ENCODE data around the gene TRMT6.

TRMT6 gene

DNA sequence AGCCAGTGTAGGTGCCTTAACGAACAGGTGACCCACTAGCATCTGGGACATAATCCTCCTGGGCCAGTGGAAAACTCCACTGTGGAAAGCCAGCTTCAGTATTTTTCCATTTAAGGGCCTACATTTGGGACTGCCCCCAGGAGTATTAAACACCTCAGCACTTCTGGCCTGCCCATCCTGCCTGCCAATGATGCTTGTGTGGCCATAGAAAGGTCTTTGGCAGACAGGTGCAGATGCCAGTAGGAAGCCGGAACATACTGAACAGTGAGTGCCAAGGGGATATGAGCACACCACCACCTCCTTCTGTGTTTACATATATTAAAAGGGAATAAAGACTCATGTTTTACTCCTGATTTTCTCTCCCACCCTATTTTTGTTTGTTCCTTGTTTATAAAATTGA, 20.0 kb upstream of the TRMT6 start:
- Histone ChIP-seq H3K9me2 (replicated peaks; ENCODE audit: control insufficient read depth, low read length) (no peaks in the 10 kb centered on the region), H3K27ac (ENCODE audit: low read depth, low read length) (no peak overlapping the region), H3K9me3 (ENCODE audit: control insufficient read depth, insufficient read depth, low read length) (no peaks in the 10 kb centered on the region), H3K27me3 (ENCODE audit: control insufficient read depth, low read length) (no peaks in the 10 kb centered on the region), H3K36me3 (ENCODE audit: control insufficient read depth, low read length) (peaks cover 97% of the 10 kb centered on the region), H3K4me3 (ENCODE audit: low read length) (no peak overlapping the region), H3F3A (ENCODE audit: control insufficient read depth, insufficient read depth) (no peaks in the 10 kb centered on the region), H3K79me2 (ENCODE audit: control insufficient read depth, low read length) (peaks cover 4% of the 10 kb centered on the region; the same call in 1 of the 2 replicates), H3K4me2 (ENCODE audit: low read length) (no peak overlapping the region), H4K20me1 (ENCODE audit: control insufficient read depth, insufficient read depth, low read depth, low read length) (no peaks in the 10 kb centered on the region), H3K4me1 (ENCODE audit: control insufficient read depth, low read length) (no peaks in the 10 kb centered on the region)
- TF ChIP-seq EZH2phosphoT487 (IDR thresholded peaks at IDR 0.05; ENCODE audit: borderline replicate concordance, low read length) = no peak
- no peak for TF ChIP-seq CTCF (IDR thresholded peaks at IDR 0.05; ENCODE audit: low read depth, low read length, poor library complexity, severe bottlenecking)

GRCh38 chr20:5969940-5970339, 19.6 kb upstream of the TRMT6 start:
- Histone ChIP-seq H3K27me3 (ENCODE audit: control insufficient read depth, low read length) (no peaks in the 10 kb centered on the region), H3K9me2 (replicated peaks; ENCODE audit: control insufficient read depth, low read length) (no peaks in the 10 kb centered on the region), H3K4me1 (ENCODE audit: control insufficient read depth, low read length) (no peaks in the 10 kb centered on the region), H3K79me2 (ENCODE audit: control insufficient read depth, low read length) (peaks cover 4% of the 10 kb centered on the region; the same call in 1 of the 2 replicates), H3K9me3 (ENCODE audit: control insufficient read depth, insufficient read depth, low read length) (no peaks in the 10 kb centered on the region), H3F3A (ENCODE audit: control insufficient read depth, insufficient read depth) (no peaks in the 10 kb centered on the region), H4K20me1 (ENCODE audit: control insufficient read depth, insufficient read depth, low read depth, low read length) (no peaks in the 10 kb centered on the region), H3K4me3 (ENCODE audit: low read length) (no peak overlapping the region), H3K4me2 (ENCODE audit: low read length) (no peak overlapping the region), H3K27ac (ENCODE audit: low read depth, low read length) (no peak overlapping the region), H3K36me3 (ENCODE audit: control insufficient read depth, low read length) (peaks cover 98% of the 10 kb centered on the region)
- no peak for TF ChIP-seq EZH2phosphoT487 (IDR thresholded peaks at IDR 0.05; ENCODE audit: borderline replicate concordance, low read length)

DNA sequence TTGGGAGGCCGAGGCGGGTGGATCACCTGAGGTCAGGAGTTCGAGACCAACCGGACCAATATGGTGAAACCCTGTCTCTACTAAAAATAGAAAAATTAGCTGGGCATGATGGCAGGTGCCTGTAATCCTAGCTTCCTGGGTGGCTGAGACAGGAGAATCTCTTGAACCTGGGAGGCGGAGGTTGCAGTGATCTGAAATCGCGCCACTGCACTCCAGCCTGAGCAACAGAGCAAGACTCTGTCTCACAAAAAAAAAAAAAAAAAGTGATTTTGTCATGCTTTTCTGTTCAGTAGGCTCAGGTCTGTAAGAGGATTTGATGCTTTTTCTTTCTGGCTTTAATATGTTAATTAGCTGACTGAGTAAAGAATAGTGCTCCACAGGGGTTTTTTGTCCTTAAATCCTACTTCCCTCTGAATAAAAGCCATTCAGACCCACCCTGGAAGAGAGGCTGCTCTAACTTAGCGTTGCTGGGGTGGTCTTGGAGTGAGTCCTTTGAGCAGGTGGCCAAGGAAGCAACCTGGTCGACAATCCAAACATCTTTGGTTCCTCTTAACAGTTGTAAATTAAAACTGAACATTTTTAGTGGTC, 19.1 kb upstream of the TRMT6 start:
- H3K9me2 ChIP-seq (replicated peaks; ENCODE audit: control insufficient read depth, low read length) = no peaks in the 10 kb centered on the region
- no peaks in the 10 kb centered on the region for H4K20me1 ChIP-seq (ENCODE audit: control insufficient read depth, insufficient read depth, low read depth, low read length)
- no peaks in the 10 kb centered on the region for H3F3A ChIP-seq (ENCODE audit: control insufficient read depth, insufficient read depth)
- no peaks in the 10 kb centered on the region for H3K4me1 ChIP-seq (ENCODE audit: control insufficient read depth, low read length)
- TF ChIP-seq EZH2phosphoT487 (IDR thresholded peaks at IDR 0.05; ENCODE audit: borderline replicate concordance, low read length) = no peak
- H3K9me3 ChIP-seq (ENCODE audit: control insufficient read depth, insufficient read depth, low read length) = no peaks in the 10 kb centered on the region
- no peaks in the 10 kb centered on the region for H3K27me3 ChIP-seq (ENCODE audit: control insufficient read depth, low read length)
- no peak overlapping the region for H3K4me3 ChIP-seq (ENCODE audit: low read length)
- peaks cover 98% of the 10 kb centered on the region for H3K36me3 ChIP-seq (ENCODE audit: control insufficient read depth, low read length)
- no peak overlapping the region for H3K4me2 ChIP-seq (ENCODE audit: low read length)
- peaks cover 4% of the 10 kb centered on the region; the same call in 1 of the 2 replicates for H3K79me2 ChIP-seq (ENCODE audit: control insufficient read depth, low read length)
- no peak overlapping the region for H3K27ac ChIP-seq (ENCODE audit: low read depth, low read length)

DNA sequence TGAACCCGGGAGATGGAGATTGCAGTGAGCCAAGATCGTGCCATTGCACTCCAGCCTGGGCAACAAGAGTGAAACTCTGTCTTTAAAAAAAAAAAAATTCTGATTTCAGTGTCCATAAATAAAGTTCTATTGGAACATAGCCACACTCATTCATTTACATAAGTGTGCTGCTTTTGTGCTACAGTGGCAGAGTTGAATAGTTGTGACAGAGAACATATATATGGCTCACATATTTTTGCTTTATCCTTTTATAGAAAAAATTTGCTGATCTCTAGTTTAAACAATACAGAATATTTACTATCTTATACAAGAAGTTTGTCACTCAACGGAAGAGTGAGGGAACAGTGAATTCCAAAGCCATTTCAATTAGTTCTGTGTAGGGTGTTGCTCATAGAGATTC, 18.1 kb upstream of the TRMT6 start:
- Histone ChIP-seq H3K27ac (ENCODE audit: low read depth, low read length) (no peak overlapping the region), H3K4me2 (ENCODE audit: low read length) (no peak overlapping the region), H3K36me3 (ENCODE audit: control insufficient read depth, low read length) (peaks cover 97% of the 10 kb centered on the region), H3K9me2 (replicated peaks; ENCODE audit: control insufficient read depth, low read length) (no peaks in the 10 kb centered on the region), H3K79me2 (ENCODE audit: control insufficient read depth, low read length) (peaks cover 4% of the 10 kb centered on the region; the same call in 1 of the 2 replicates), H3F3A (ENCODE audit: control insufficient read depth, insufficient read depth) (no peaks in the 10 kb centered on the region), H3K4me3 (ENCODE audit: low read length) (no peak overlapping the region), H3K4me1 (ENCODE audit: control insufficient read depth, low read length) (no peaks in the 10 kb centered on the region), H3K27me3 (ENCODE audit: control insufficient read depth, low read length) (no peaks in the 10 kb centered on the region), H4K20me1 (ENCODE audit: control insufficient read depth, insufficient read depth, low read depth, low read length) (no peaks in the 10 kb centered on the region), H3K9me3 (ENCODE audit: control insufficient read depth, insufficient read depth, low read length) (no peaks in the 10 kb centered on the region)
- TF ChIP-seq CTCF (IDR thresholded peaks at IDR 0.05; ENCODE audit: low read depth, low read length, poor library complexity, severe bottlenecking) (no peak), EZH2phosphoT487 (IDR thresholded peaks at IDR 0.05; ENCODE audit: borderline replicate concordance, low read length) (no peak)
